ENCODE data around the gene CFP.
A peak's percentile ranks its signal among the peaks of the same experiment; 100 is the strongest.
"Not testable (repeated sequence)": the region's sequence is repeated elsewhere in the genome, so short reads cannot be mapped to it uniquely, and the experiment has no call there.

The CFP gene

DNA sequence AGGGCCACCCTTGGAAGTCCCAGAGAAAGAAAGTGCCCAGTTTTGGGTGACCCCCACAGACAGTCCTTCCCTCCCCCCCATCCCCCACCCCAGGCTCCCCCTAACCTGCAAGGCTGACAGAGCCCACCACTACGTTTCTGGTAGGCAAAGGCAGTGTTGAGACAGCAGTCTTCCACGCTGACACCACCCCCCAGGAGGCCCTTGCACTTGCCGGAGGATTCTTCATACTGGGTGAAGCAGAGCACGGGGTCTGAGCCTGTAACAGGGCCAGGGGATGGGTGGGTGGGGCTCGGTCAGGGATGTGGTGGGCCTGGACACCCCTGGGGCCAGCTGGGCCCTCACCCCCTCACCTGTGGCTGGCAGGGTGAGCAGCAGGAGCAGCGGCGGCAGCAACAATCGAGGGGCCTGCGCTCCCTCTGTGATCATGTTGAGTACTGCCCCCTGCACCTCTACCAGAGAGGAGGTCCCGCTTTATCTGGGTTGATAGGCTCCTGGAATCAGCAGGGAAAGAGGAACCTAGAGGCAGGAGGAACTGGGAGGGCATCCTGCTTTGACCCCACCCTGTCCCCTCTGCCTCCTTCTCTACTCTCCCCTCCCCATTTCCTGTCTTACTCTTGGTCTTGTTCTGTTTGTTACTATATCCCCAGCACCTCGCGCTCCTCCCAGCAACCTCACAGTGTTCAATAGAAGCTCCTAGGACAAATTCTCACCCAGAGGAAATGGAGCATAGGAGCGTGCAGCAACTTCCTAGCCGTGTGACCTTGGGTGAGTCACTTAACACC is at the start of gene CFP:
TSS of gene CFP (minus strand) at position 512 of the 782 bp plus-strand sequence. CDS start at position 426, 86 bp downstream.
- TF ChIP-seq CTCF (IDR thresholded peaks at IDR 0.05; ENCODE audit: borderline replicate concordance, extremely low read depth, low read length, poor library complexity, severe bottlenecking) (no peak), EZH2 (IDR thresholded peaks at IDR 0.05; ENCODE audit: borderline replicate concordance, low read depth, low read length, severe bottlenecking) (no peak)
- Histone ChIP-seq H3K9ac (ENCODE audit: low read depth, low read length) (no peak within 1 kb of the TSS), H3K27ac (ENCODE audit: low read length) (no peak within 1 kb of the TSS), H3K4me1 (ENCODE audit: insufficient read depth, low read length) (peaks cover 8% of the 10 kb centered on the region), H3K79me2 (ENCODE audit: insufficient read depth, low read length) (no peaks in the 10 kb centered on the region), H2AFZ (ENCODE audit: low read depth, low read length) (no peak within 1 kb of the TSS), H3K4me2 (ENCODE audit: insufficient read depth, low read length) (no peak within 1 kb of the TSS), H3K4me3 (ENCODE audit: low read depth in 1 of 2, low read length in 2 of 2) (no peak within 1 kb of the TSS), H4K20me1 (ENCODE audit: insufficient read depth, low read length) (no peaks in the 10 kb centered on the region), H3K36me3 (ENCODE audit: insufficient read depth, low read length) (peaks cover 6% of the 10 kb centered on the region; the same call in 1 of the 2 replicates), H3K9me3 (ENCODE audit: insufficient read depth, low read length, severe bottlenecking) (no peaks in the 10 kb centered on the region), H3K27me3 (ENCODE audit: insufficient read depth, low read length, poor library complexity) (no peaks in the 10 kb centered on the region)
- ATAC-seq (ENCODE audit: insufficient read depth, low read depth) (peak; percentile 77), DNase-seq (no peak)

DNA sequence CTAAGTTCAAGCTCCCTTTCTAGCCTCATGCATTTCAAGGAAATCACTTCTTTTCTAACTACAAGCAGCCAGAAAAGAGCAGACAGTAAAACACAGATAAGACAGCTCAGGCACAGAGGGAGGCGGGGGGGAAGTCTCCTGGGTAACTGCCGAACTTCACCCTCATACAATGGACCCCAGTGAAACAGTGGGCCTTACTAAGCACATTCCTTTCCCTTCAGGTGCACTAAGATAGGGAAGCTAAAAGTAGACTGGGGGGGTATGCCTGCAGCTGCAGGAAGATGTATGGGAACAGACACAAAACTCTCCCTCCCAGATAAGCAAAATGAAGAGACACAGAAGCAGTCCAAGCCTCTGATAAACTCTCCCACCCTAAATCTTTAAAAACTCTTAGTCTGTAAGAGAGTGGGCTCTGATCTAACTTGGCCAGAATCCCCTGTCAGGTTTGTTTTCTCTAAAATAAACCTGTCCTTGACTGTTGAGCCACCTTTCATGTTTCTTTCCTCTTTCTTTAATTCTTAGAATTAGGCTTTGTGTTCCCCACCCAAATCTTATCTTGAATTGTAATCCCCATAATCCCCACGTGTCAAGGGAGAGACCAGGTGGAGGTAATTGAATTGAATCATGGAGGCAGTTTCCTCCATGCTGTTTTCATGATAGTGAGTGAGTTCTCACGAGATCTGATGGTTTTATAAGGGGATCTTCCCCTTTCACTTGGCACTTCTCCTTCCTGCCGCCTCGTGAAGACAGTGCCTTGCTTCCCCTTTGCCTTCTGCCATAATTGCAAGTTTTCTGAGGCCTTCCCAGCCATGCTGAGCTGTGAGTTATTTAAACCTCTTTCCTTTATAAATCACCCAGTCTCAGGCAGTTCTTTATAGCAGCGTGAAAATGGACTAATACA is 46.5 kb upstream of the CFP start:
- not testable (repeated sequence) for H3K4me2 ChIP-seq (ENCODE audit: insufficient read depth, low read length); H2AFZ ChIP-seq (ENCODE audit: low read depth, low read length); H3K9me3 ChIP-seq (ENCODE audit: insufficient read depth, low read length, severe bottlenecking); DNase-seq; H3K4me1 ChIP-seq (ENCODE audit: insufficient read depth, low read length); H4K20me1 ChIP-seq (ENCODE audit: insufficient read depth, low read length); ATAC-seq (ENCODE audit: insufficient read depth, low read depth); H3K79me2 ChIP-seq (ENCODE audit: insufficient read depth, low read length); H3K27me3 ChIP-seq (ENCODE audit: insufficient read depth, low read length, poor library complexity); H3K4me3 ChIP-seq (ENCODE audit: low read depth in 1 of 2, low read length in 2 of 2); H3K27ac ChIP-seq (ENCODE audit: low read length); H3K36me3 ChIP-seq (ENCODE audit: insufficient read depth, low read length); H3K9ac ChIP-seq (ENCODE audit: low read depth, low read length)

DNA sequence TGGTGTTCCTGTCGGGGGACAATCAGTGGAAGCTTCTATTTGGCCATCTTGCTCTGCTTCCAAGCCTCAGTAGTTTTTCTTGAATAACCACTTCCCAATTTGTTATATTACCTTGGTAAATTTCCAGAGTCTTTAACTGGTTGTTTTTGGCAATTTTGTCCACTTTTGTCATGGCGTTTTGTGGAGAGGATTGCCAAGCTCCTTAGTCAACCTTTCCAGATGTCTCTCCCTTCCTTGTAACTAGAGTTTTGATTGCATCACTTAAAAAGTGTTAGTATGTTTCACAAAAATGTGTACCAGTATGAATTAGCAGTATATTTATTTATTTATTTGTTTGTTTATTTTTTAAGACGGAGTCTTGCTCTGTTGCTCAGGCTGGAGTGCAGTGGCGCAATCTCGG is 45.0 kb upstream of the CFP start:
- Histone ChIP-seq H2AFZ (ENCODE audit: low read depth, low read length) (no peak overlapping the region), H3K36me3 (ENCODE audit: insufficient read depth, low read length) (no peaks in the 10 kb centered on the region), H3K4me1 (ENCODE audit: insufficient read depth, low read length) (no peaks in the 10 kb centered on the region), H3K4me3 (ENCODE audit: low read depth in 1 of 2, low read length in 2 of 2) (no peak overlapping the region), H3K27ac (ENCODE audit: low read length) (no peak overlapping the region), H4K20me1 (ENCODE audit: insufficient read depth, low read length) (no peaks in the 10 kb centered on the region), H3K27me3 (ENCODE audit: insufficient read depth, low read length, poor library complexity) (no peaks in the 10 kb centered on the region), H3K9me3 (ENCODE audit: insufficient read depth, low read length, severe bottlenecking) (no peaks in the 10 kb centered on the region), H3K9ac (ENCODE audit: low read depth, low read length) (no peak overlapping the region), H3K79me2 (ENCODE audit: insufficient read depth, low read length) (no peaks in the 10 kb centered on the region), H3K4me2 (ENCODE audit: insufficient read depth, low read length) (no peak overlapping the region)
- no peak for TF ChIP-seq CTCF (IDR thresholded peaks at IDR 0.05; ENCODE audit: borderline replicate concordance, extremely low read depth, low read length, poor library complexity, severe bottlenecking)
- TF ChIP-seq EZH2 (IDR thresholded peaks at IDR 0.05; ENCODE audit: borderline replicate concordance, low read depth, low read length, severe bottlenecking) = no peak
- DNase-seq (no peak), ATAC-seq (ENCODE audit: insufficient read depth, low read depth) (no peak)

DNA sequence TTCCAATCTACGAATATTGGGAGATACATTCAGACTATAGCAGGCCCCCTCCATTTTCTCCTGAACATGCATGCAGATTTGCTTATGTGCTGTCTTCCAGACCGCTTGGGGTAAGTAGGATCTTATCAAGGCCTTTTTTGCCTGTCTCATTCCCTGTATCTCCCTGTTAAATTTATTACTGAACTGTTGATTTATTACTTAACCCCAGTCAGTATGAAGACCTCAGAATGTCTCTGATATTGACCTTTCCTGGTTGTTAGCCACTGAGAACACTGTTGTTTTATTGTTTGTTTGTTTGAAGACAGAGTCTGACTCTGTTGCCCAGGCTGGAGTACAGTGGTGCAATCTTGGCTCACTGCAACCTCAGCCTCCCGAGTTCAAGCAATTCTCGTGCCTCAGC is 36.1 kb upstream of the CFP start:
- not testable (repeated sequence) for H3K36me3 ChIP-seq (ENCODE audit: insufficient read depth, low read length); H4K20me1 ChIP-seq (ENCODE audit: insufficient read depth, low read length); H3K4me2 ChIP-seq (ENCODE audit: insufficient read depth, low read length); H3K4me3 ChIP-seq (ENCODE audit: low read depth in 1 of 2, low read length in 2 of 2); ATAC-seq (ENCODE audit: insufficient read depth, low read depth); H3K4me1 ChIP-seq (ENCODE audit: insufficient read depth, low read length); H3K27me3 ChIP-seq (ENCODE audit: insufficient read depth, low read length, poor library complexity); H3K27ac ChIP-seq (ENCODE audit: low read length); H3K9ac ChIP-seq (ENCODE audit: low read depth, low read length); H3K79me2 ChIP-seq (ENCODE audit: insufficient read depth, low read length); H2AFZ ChIP-seq (ENCODE audit: low read depth, low read length); H3K9me3 ChIP-seq (ENCODE audit: insufficient read depth, low read length, severe bottlenecking); DNase-seq
